Gastroesophageal sphincter (tissue), 4 donors: ENCODE measurements around the gene MAML2. TPM values are rescaled to one million over a fixed set of nuclear protein-coding genes. Genes with fewer than 3 reads are reported as not detected.

Source experiments
- ATAC-seq: fragments of 150-250 bp; one replicate; pipeline ENCODE4 v1.9.1; 2016; ENCODE audit warnings: mild to moderate bottlenecking, moderate library complexity
- H3K27ac ChIP-seq, 4 donors: fragments of 200-600 bp; sonication (generic) in 3 of 4; 1 replicate in 3 of 4; 2 replicates in 1 of 4; pipeline ENCODE4 v1.5.1; 2016 to 2019
- H3K27me3 ChIP-seq: fragments of 200-600 bp; sonication (generic); one replicate; pipeline ENCODE4 v1.5.1; 2019
- H3K36me3 ChIP-seq, 2 donors: fragments of 200-600 bp; sonication (generic); one replicate each; pipeline ENCODE4 v1.5.1; 2019; ENCODE audit warnings: control low read depth in 1 of 2
- H3K4me1 ChIP-seq, 3 donors: fragments of 200-600 bp; sonication (generic); 1 replicate in 2 of 3; 2 replicates in 1 of 3; pipeline ENCODE4 v1.5.1; 2016 to 2019; ENCODE audit warnings: control low read depth in 2 of 3
- H3K4me3 ChIP-seq, 2 donors: fragments of 200-600 bp; sonication (generic); one replicate each; pipeline ENCODE4 v1.5.1; 2019; ENCODE audit warnings: mild to moderate bottlenecking in 1 of 2, moderate library complexity in 1 of 2
- H3K9me3 ChIP-seq, 3 donors: fragments of 200-600 bp; sonication (generic); one replicate each; pipeline ENCODE4 v1.5.1; 2017 to 2019; ENCODE audit warnings: control low read depth in 2 of 3
- CTCF ChIP-seq, 4 experiments: fragments of 200-600 bp in 2 of 4; fragments of 450-650 bp in 2 of 4; sonication (generic) in 1 of 4; IDR thresholded peaks; one replicate each; pipeline ENCODE4 v1.5.1; 2017 to 2019; ENCODE audit warnings: antibody characterized with exemption in 4 of 4, mild to moderate bottlenecking in 2 of 4, moderate library complexity in 2 of 4
- EP300 ChIP-seq: sonication (generic); formaldehyde crosslinking; IDR thresholded peaks from one replicate; pipeline ENCODE4 v1.6.1; 2017; ENCODE audit warnings: antibody characterized with exemption, mild to moderate bottlenecking
- POLR2A ChIP-seq, 2 donors: fragments of 450-650 bp; IDR thresholded peaks; one replicate each; pipeline ENCODE4 v1.6.1; 2017; ENCODE audit warnings: antibody characterized with exemption in 2 of 2, mild to moderate bottlenecking in 2 of 2, moderate library complexity in 1 of 2
- POLR2AphosphoS5 ChIP-seq: sonication (generic); formaldehyde crosslinking; IDR thresholded peaks from one replicate; pipeline ENCODE4 v1.6.1; 2017; ENCODE audit warnings: antibody characterized with exemption
- WGBS, 2 donors: methylation state at CpG; one replicate each; pipeline ENCODE4 v1.1.5; 2018; ENCODE audit warnings: low coverage in 1 of 2; 5-methylcytosine and 5-hydroxymethylcytosine counted together
- total RNA-seq, 4 donors: library from RNA; depleted of rRNA; stranded (reverse); fragments of >200 nt; gene quantifications; one replicate each; pipeline ENCODE4 v1.1.0, GENCODE V29; 2016

The MAML2 gene
- total RNA-seq, 4 donors from 2014 or later, result 15.8 to 31.8 (median 23.7) TPM

GRCh38 chr11:96010683-96011082, 332.3 kb downstream of the MAML2 start:
- Histone ChIP-seq H3K4me3 (no peak overlapping the region), H3K9me3 (no peaks in the 10 kb centered on the region), H3K4me1 (peaks cover 5 to 34% (median 6%) of the 10 kb centered on the region in 3 donors), H3K36me3 (no peaks in the 10 kb centered on the region), H3K27ac (no peak overlapping the region), H3K27me3 (no peaks in the 10 kb centered on the region)
- TF ChIP-seq EP300 (no peak), POLR2AphosphoS5 (no peak), POLR2A (IDR thresholded peaks at IDR 0.05) (no peak), CTCF (IDR thresholded peaks at IDR 0.05) (no peak)
- no peak for ATAC-seq

GRCh38 chr11:96008161-96008720, 334.8 kb downstream of the MAML2 start:
- no peak for ATAC-seq
- no peak for TF ChIP-seq POLR2A (IDR thresholded peaks at IDR 0.05)
- TF ChIP-seq POLR2AphosphoS5, result no peak
- no peak for TF ChIP-seq CTCF (IDR thresholded peaks at IDR 0.05)
- TF ChIP-seq EP300, result no peak
- H3K27ac ChIP-seq, result no peak overlapping the region
- H3K9me3 ChIP-seq, result no peaks in the 10 kb centered on the region
- no peak overlapping the region for H3K4me3 ChIP-seq
- no peaks in the 10 kb centered on the region for H3K27me3 ChIP-seq
- no peaks in the 10 kb centered on the region for H3K36me3 ChIP-seq
- WGBS, 2 donors, result 29 to 55% methylated on average over 3 of the region's 3 CpGs
- peaks cover 5 to 34% (median 6%) of the 10 kb centered on the region in 3 donors for H3K4me1 ChIP-seq

GRCh38 chr11:96006037-96006436, 337.0 kb downstream of the MAML2 start:
- Histone ChIP-seq H3K4me1 (peaks cover 0 to 24% (median 9%) of the 10 kb centered on the region in 3 donors), H3K36me3 (no peaks in the 10 kb centered on the region), H3K27ac (no peak overlapping the region), H3K4me3 (no peak overlapping the region), H3K27me3 (no peaks in the 10 kb centered on the region), H3K9me3 (no peaks in the 10 kb centered on the region)
- ATAC-seq, result no peak
- TF ChIP-seq POLR2AphosphoS5 (no peak), POLR2A (IDR thresholded peaks at IDR 0.05) (no peak), EP300 (no peak), CTCF (IDR thresholded peaks at IDR 0.05) (no peak)

- 100% methylated on average over 1 of the region's 1 CpG for WGBS, 2 donors
- Histone ChIP-seq H3K9me3 (no peaks in the 10 kb centered on the region), H3K4me1 (peaks cover 5 to 31% (median 16%) of the 10 kb centered on the region in 3 donors), H3K4me3 (no peak overlapping the region), H3K36me3 (no peaks in the 10 kb centered on the region), H3K27ac (no peak overlapping the region), H3K27me3 (no peaks in the 10 kb centered on the region)
- no peak for ATAC-seq
- TF ChIP-seq POLR2A (IDR thresholded peaks at IDR 0.05) (no peak), CTCF (IDR thresholded peaks at IDR 0.05) (no peak), EP300 (no peak), POLR2AphosphoS5 (no peak)
Observed at GRCh38 chr11:96004862-96005261, 338.1 kb downstream of the MAML2 start.

- Histone ChIP-seq H3K36me3 (no peaks in the 10 kb centered on the region), H3K27me3 (no peaks in the 10 kb centered on the region), H3K27ac (no peak overlapping the region), H3K4me1 (peaks cover 5 to 32% (median 17%) of the 10 kb centered on the region in 3 donors), H3K9me3 (no peaks in the 10 kb centered on the region), H3K4me3 (no peak overlapping the region)
- TF ChIP-seq EP300 (no peak), POLR2A (IDR thresholded peaks at IDR 0.05) (no peak), POLR2AphosphoS5 (no peak), CTCF (IDR thresholded peaks at IDR 0.05) (no peak)
- no peak for ATAC-seq
- 90 to 100% methylated on average over 1 of the region's 1 CpG for WGBS, 2 donors
Observed at GRCh38 chr11:96002754-96003290, 340.2 kb downstream of the MAML2 start.
